Erythroblast (primary cell): ENCODE measurements around the gene OR56B1.

Experiments used
- GATA1 ChIP-seq: IDR thresholded peaks from 2 replicates; pipeline ENCODE4 v1.6.1; 2011; ENCODE audit warnings: low read depth, mild to moderate bottlenecking, control low read depth, low read length, moderate library complexity
- POLR2A ChIP-seq: IDR thresholded peaks from 2 replicates; pipeline ENCODE4 v1.6.1; 2011; ENCODE audit warnings: mild to moderate bottlenecking, low read length

GRCh38 chr11:5737670-5738392 is 1.6 kb downstream of the OR56B1 start:
- TF ChIP-seq POLR2A (no peak), GATA1 (no peak)
